ENCODE data around the gene GRK2. TPM values are rescaled to one million over a fixed set of nuclear protein-coding genes. Genes with fewer than 3 reads are reported as not detected.

Gene GRK2
- total and polyA plus RNA-seq, 12 donors = 26.4 to 159 (median 59.6) TPM

GRCh38 chr11:67313125-67313890, 47.0 kb downstream of the GRK2 start:
- Histone ChIP-seq H3K9me3 (replicated peaks in 1 of 3) (no peaks in the 10 kb centered on the region), H3K27ac (no peak overlapping the region), H3K4me1 (replicated peaks in 1 of 2) (peaks cover 0 to 5% of the 10 kb centered on the region in 2 donors), H3K36me3 (replicated peaks in 1 of 2) (peaks cover 0 to 20% of the 10 kb centered on the region in 2 donors), H3K27me3 (no peaks in the 10 kb centered on the region), H3K4me3 (no peak overlapping the region)
- WGBS, 4 donors = 87 to 90% (median 89%) methylated on average over 11 of the region's 11 CpGs
- TF ChIP-seq POLR2A (IDR thresholded peaks at IDR 0.05) = no peak
- no peak for TF ChIP-seq CTCF (IDR thresholded peaks at IDR 0.05)
- peak in 1 of 7 donors; percentile 39 for DNase-seq
- intact Hi-C loops (cut with DNase I) = loop anchor here in 1 of 2 donors (10.0 kb wide), 1 partner anchor 229 kb away; no protein-coding TSS in a partner anchor

GRCh38 chr11:67314218-67314617, 47.9 kb downstream of the GRK2 start:
- Histone ChIP-seq H3K4me3 (no peak overlapping the region), H3K4me1 (replicated peaks in 1 of 2) (peaks cover 0 to 12% of the 10 kb centered on the region in 2 donors), H3K36me3 (replicated peaks in 1 of 2) (peaks cover 0 to 15% of the 10 kb centered on the region in 2 donors), H3K27ac (no peak overlapping the region), H3K27me3 (no peaks in the 10 kb centered on the region), H3K9me3 (replicated peaks in 1 of 3) (no peaks in the 10 kb centered on the region)
- 72 to 94% (median 79%) methylated on average over 2 of the region's 2 CpGs for WGBS, 4 donors
- TF ChIP-seq CTCF (IDR thresholded peaks at IDR 0.05) = no peak
- no peak for TF ChIP-seq POLR2A (IDR thresholded peaks at IDR 0.05)
- intact Hi-C loops (cut with DNase I) = loop anchor here in 1 of 2 donors (10.0 kb wide), 1 partner anchor 229 kb away; no protein-coding TSS in a partner anchor
- peak in 1 of 7 donors; percentile 39 for DNase-seq

GRCh38 chr11:67315325-67315909, 49.1 kb downstream of the GRK2 start:
- no peak overlapping the region for H3K4me3 ChIP-seq
- H3K9me3 ChIP-seq (replicated peaks in 1 of 3) = no peaks in the 10 kb centered on the region
- H3K4me1 ChIP-seq (replicated peaks in 1 of 2) = peaks cover 0 to 12% of the 10 kb centered on the region in 2 donors
- no peaks in the 10 kb centered on the region for H3K27me3 ChIP-seq
- 84 to 91% (median 86%) methylated on average over 9 of the region's 9 CpGs for WGBS, 4 donors
- no peak overlapping the region for H3K27ac ChIP-seq
- TF ChIP-seq POLR2A (IDR thresholded peaks at IDR 0.05) (no peak), CTCF (IDR thresholded peaks at IDR 0.05) (no peak)
- DNase-seq = peak in 1 of 7 donors; percentile 29
- intact Hi-C loops (cut with DNase I) = loop anchor here in 1 of 2 donors (10.0 kb wide), 1 partner anchor 231 kb away; no protein-coding TSS in a partner anchor
- peaks cover 0 to 3% of the 10 kb centered on the region in 2 donors for H3K36me3 ChIP-seq (replicated peaks in 1 of 2)

- 1 to 3% (median 2%) methylated on average over 8 to 10 of the region's 10 CpGs for WGBS, 4 donors
- no peaks in the 10 kb centered on the region for H3K9me3 ChIP-seq (replicated peaks in 1 of 3)
- no peak for TF ChIP-seq CTCF (IDR thresholded peaks at IDR 0.05)
- no peak for TF ChIP-seq POLR2A (IDR thresholded peaks at IDR 0.05)
- H3K36me3 ChIP-seq (replicated peaks in 1 of 2) = no peaks in the 10 kb centered on the region
- intact Hi-C loops (cut with DNase I) = loop anchor here (2.0 to 10.0 kb wide), 2 partner anchors 50 to 232 kb away; partner anchors contain the start of gene GRK2 (in 2 of the 2)
- peak overlapping the region in 3 of 4 donors; percentile 3 to 90 (median 73) for H3K4me3 ChIP-seq
- H3K27ac ChIP-seq = peak overlapping the region; percentile 44 to 94 (median 80)
- peaks cover 0 to 12% of the 10 kb centered on the region in 2 donors for H3K4me1 ChIP-seq (replicated peaks in 1 of 2)
- no peaks in the 10 kb centered on the region for H3K27me3 ChIP-seq
- no peak for DNase-seq
These were observed 50.6 kb downstream of the GRK2 start for GRCh38 chr11:67316882-67317204.

Data from adrenal gland (tissue), 12 donors.